ENCODE data around the gene FAM76B. TPM values are rescaled to one million over a fixed set of nuclear protein-coding genes. Genes with fewer than 3 reads are reported as not detected.

The FAM76B gene
- total RNA-seq, 2 donors from 2014 or later: 5.3 to 6.6 TPM

- no peak overlapping the region for H3K4me3 ChIP-seq
- no peaks in the 10 kb centered on the region for H3K27me3 ChIP-seq
- TF ChIP-seq, protein P1, sequence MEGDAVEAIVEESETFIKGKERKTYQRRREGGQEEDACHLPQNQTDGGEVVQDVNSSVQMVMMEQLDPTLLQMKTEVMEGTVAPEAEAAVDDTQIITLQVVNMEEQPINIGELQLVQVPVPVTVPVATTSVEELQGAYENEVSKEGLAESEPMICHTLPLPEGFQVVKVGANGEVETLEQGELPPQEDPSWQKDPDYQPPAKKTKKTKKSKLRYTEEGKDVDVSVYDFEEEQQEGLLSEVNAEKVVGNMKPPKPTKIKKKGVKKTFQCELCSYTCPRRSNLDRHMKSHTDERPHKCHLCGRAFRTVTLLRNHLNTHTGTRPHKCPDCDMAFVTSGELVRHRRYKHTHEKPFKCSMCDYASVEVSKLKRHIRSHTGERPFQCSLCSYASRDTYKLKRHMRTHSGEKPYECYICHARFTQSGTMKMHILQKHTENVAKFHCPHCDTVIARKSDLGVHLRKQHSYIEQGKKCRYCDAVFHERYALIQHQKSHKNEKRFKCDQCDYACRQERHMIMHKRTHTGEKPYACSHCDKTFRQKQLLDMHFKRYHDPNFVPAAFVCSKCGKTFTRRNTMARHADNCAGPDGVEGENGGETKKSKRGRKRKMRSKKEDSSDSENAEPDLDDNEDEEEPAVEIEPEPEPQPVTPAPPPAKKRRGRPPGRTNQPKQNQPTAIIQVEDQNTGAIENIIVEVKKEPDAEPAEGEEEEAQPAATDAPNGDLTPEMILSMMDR (IDR thresholded peaks at IDR 0.05): no peak
- no peak for DNase-seq (ENCODE audit: low spot score)
- no peaks in the 10 kb centered on the region for H3K36me3 ChIP-seq
- peaks cover 0 to 9% of the 10 kb centered on the region in 2 donors for H3K4me1 ChIP-seq
- H3K9me3 ChIP-seq: no peaks in the 10 kb centered on the region
- no peak overlapping the region for H3K27ac ChIP-seq
These were observed 55.5 kb downstream of the FAM76B start for GRCh38 chr11:95734009-95734572.

DNA sequence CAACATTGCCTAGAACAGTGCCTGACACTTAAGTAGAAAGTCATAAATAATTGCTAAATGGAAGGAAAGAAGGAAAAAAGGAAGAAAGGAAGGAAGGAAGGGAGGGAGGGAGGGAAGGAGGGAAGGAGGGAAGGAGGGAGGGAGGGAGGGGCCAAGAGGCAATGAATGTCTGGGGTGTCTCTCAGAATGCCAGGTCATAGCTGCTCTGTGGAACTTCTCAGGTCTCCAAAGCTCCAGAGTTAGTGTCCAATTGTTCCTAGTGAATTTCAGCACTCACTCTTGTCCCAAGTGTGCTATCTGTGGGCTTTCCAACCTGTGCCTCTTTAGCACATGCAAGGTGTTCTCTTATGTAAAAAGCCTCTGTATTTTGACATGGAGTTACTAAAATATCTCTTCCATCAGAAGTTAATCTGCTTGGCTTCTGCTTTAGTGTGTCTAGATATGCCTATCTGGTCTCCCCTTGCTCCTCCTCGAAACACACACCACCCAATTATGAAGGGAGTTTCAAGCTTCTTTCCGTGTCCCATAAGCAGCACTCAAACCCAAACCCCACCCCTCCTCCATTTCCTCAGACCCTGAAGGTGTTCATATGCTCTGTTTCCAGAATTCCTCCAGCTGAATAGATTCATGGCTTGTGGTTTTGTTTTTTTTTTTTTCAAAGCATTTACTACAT lies 56.5 kb downstream of the FAM76B start:
- Histone ChIP-seq H3K27ac (no peak overlapping the region), H3K36me3 (no peaks in the 10 kb centered on the region), H3K9me3 (no peaks in the 10 kb centered on the region), H3K4me3 (no peak overlapping the region), H3K27me3 (no peaks in the 10 kb centered on the region), H3K4me1 (peaks cover 0 to 9% of the 10 kb centered on the region in 2 donors)
- DNase-seq (ENCODE audit: low spot score): no peak
- TF ChIP-seq, protein P1 (IDR thresholded peaks at IDR 0.05): no peak

DNA sequence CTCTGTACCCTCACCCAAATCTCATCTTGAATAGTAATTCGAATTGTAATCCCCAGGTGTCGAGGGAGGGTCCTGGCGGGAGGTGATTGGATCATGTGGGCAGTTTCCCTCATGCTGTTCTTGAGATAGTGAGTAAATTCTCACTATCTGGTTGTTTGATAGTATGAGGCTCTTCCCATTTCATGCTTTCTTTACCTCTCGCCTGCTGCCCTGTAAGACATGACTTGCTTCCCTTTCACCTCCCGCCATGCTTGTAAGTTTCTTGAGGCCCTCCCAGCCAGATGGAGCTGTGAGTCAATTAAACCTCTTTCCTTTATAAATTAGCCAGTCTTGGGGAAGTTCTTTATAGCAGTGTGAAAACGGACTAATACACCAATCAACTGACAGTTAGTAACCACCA lies 60.1 kb downstream of the FAM76B start:
- Histone ChIP-seq H3K36me3 (no peaks in the 10 kb centered on the region), H3K4me3 (no peak overlapping the region), H3K27me3 (no peaks in the 10 kb centered on the region), H3K9me3 (no peaks in the 10 kb centered on the region), H3K27ac (no peak overlapping the region), H3K4me1 (peaks cover 0 to 9% of the 10 kb centered on the region in 2 donors)
- DNase-seq (ENCODE audit: low spot score): no peak
- TF ChIP-seq, protein P1 (IDR thresholded peaks at IDR 0.05): no peak

- TF ChIP-seq, protein P1 (IDR thresholded peaks at IDR 0.05): no peak
- DNase-seq (ENCODE audit: low spot score): no peak
These were observed 60.8 kb downstream of the FAM76B start for GRCh38 chr11:95728790-95729189.

DNA sequence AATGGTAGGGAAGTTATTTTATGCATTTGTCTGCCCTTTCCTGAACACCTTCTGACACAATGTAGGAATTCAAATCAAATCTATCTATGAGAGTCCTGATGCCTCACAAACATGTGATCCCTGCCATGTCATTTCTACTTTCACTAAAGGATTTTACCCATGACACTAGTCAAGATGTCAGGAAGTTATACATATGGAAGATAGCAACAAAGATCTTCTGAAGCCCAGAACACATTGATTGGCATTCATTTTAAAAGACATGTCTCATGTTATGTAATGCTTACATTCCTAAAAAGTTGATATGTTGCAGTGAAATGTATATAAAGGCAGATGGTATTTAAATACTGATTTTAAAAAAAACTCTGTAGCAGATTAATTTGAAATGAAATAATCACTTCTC lies 61.5 kb downstream of the FAM76B start:
- Histone ChIP-seq H3K36me3 (no peaks in the 10 kb centered on the region), H3K4me3 (no peak overlapping the region), H3K27ac (no peak overlapping the region), H3K9me3 (no peaks in the 10 kb centered on the region), H3K27me3 (no peaks in the 10 kb centered on the region), H3K4me1 (no peaks in the 10 kb centered on the region)
- TF ChIP-seq, protein P1 (IDR thresholded peaks at IDR 0.05): no peak
- no peak for DNase-seq (ENCODE audit: low spot score)

More at GRCh38 chr11:95728790-95729189, 60.8 kb downstream of the FAM76B start:
- Histone ChIP-seq H3K9me3 (no peaks in the 10 kb centered on the region), H3K4me1 (peaks cover 0 to 3% of the 10 kb centered on the region in 2 donors), H3K27ac (no peak overlapping the region), H3K4me3 (no peak overlapping the region), H3K36me3 (no peaks in the 10 kb centered on the region), H3K27me3 (no peaks in the 10 kb centered on the region)
